ENCODE data around the gene CNPY1. TPM values are rescaled to one million over a fixed set of nuclear protein-coding genes. Genes with fewer than 3 reads are reported as not detected.

Gene CNPY1
- total RNA-seq, 4 donors from 2014 or later, result not detected

- H3K4me1 ChIP-seq, result peaks cover 0 to 72% (median 19%) of the 10 kb centered on the region in 3 donors
- H3K4me3 ChIP-seq, result no peak overlapping the region
- ATAC-seq, result no peak
- H3K27ac ChIP-seq, result no peak overlapping the region
- WGBS, 2 donors (ENCODE audit: low coverage in 1 of 2), result 22 to 33% methylated on average over 3 to 5 of the region's 5 CpGs
- H3K36me3 ChIP-seq, result no peaks in the 10 kb centered on the region
- H3K27me3 ChIP-seq, result peaks cover 97% of the 10 kb centered on the region
- TF ChIP-seq POLR2A (IDR thresholded peaks at IDR 0.05), result no peak
- no peak for TF ChIP-seq CTCF (IDR thresholded peaks at IDR 0.05)
- TF ChIP-seq EP300 (IDR thresholded peaks at IDR 0.05), result no peak
- H3K9me3 ChIP-seq, result no peaks in the 10 kb centered on the region
Measured at GRCh38 chr7:155452505-155453295, 93.7 kb downstream of the CNPY1 start.

- no peaks in the 10 kb centered on the region for H3K36me3 ChIP-seq
- H3K27me3 ChIP-seq, result peaks cover 100% of the 10 kb centered on the region
- WGBS, 2 donors (ENCODE audit: low coverage in 1 of 2), result 5 to 11% methylated on average over 6 of the region's 9 CpGs
- ATAC-seq, result no peak
- TF ChIP-seq CTCF (IDR thresholded peaks at IDR 0.05) (no peak), POLR2AphosphoS5 (IDR thresholded peaks at IDR 0.05) (no peak), EP300 (IDR thresholded peaks at IDR 0.05) (no peak), POLR2A (IDR thresholded peaks at IDR 0.05) (no peak)
- H3K9me3 ChIP-seq, result no peaks in the 10 kb centered on the region
- H3K27ac ChIP-seq, result no peak overlapping the region
- H3K4me1 ChIP-seq, result peaks cover 0 to 66% (median 14%) of the 10 kb centered on the region in 3 donors
- no peak overlapping the region for H3K4me3 ChIP-seq
Measured at GRCh38 chr7:155451840-155452239, 94.5 kb downstream of the CNPY1 start.

Other genes with a start within 250 kb of the CNPY1 start
- gene INSIG1, start 248.7 kb downstream of the CNPY1 start, total RNA-seq, result 10 to 100 TPM; 18.8 to 52.1 (median 30.7) TPM
- gene EN2, start 88.4 kb downstream of the CNPY1 start, total RNA-seq, result under 1 TPM in 2 of 4 donors, not detected in 2; 0.13 to 0.15 TPM
- 10 to 100 TPM; 25.2 to 67.4 (median 37.6) TPM for gene RBM33, start 98.1 kb upstream of the CNPY1 start, total RNA-seq